HG02870 (cell line): ENCODE data around the gene ESR1.

Experiments
- ATAC-seq: cut with Tn5 transposase; IDR thresholded peaks from one replicate; pipeline ENCODE4 v1.9.1; 2021; ENCODE audit warnings: mild to moderate bottlenecking, moderate library complexity; ENCODE audit not compliant: unreplicated experiment

Gene ESR1

GRCh38 chr6:152091201-152091600 lies 283.7 kb downstream of the ESR1 start:
- ATAC-seq = no peak

GRCh38 chr6:152091851-152092341 lies 284.4 kb downstream of the ESR1 start:
- ATAC-seq = no peak

- ATAC-seq = no peak
Measured at GRCh38 chr6:152093711-152094110, 286.2 kb downstream of the ESR1 start.

GRCh38 chr6:152094276-152094675 lies 286.8 kb downstream of the ESR1 start:
- no peak for ATAC-seq

GRCh38 chr6:152094992-152095592 lies 287.6 kb downstream of the ESR1 start:
- no peak for ATAC-seq

- no peak for ATAC-seq
Measured at GRCh38 chr6:152096863-152097496, 289.5 kb downstream of the ESR1 start.

GRCh38 chr6:152098683-152099082 lies 291.2 kb downstream of the ESR1 start:
- ATAC-seq = no peak

GRCh38 chr6:152099446-152100182 lies 292.1 kb downstream of the ESR1 start:
- ATAC-seq = no peak

GRCh38 chr6:152100183-152100618 lies 292.7 kb downstream of the ESR1 start:
- no peak for ATAC-seq

- ATAC-seq = no peak
Measured at GRCh38 chr6:152107973-152108372, 300.5 kb downstream of the ESR1 start.

GRCh38 chr6:152110886-152111820 lies 303.7 kb downstream of the ESR1 start:
- no peak for ATAC-seq

- ATAC-seq = no peak
Measured at GRCh38 chr6:152112491-152113261, 305.2 kb downstream of the ESR1 start.

- peak; percentile 77 for ATAC-seq
Measured at GRCh38 chr6:152117156-152118133, 310.0 kb downstream of the ESR1 start.

GRCh38 chr6:152118224-152118623 lies 310.7 kb downstream of the ESR1 start:
- no peak for ATAC-seq

- no peak for ATAC-seq
Measured at GRCh38 chr6:152118678-152119077, 311.2 kb downstream of the ESR1 start.

GRCh38 chr6:152119831-152120230 lies 312.3 kb downstream of the ESR1 start:
- no peak for ATAC-seq

GRCh38 chr6:152121910-152122309 lies 314.4 kb downstream of the ESR1 start:
- no peak for ATAC-seq

GRCh38 chr6:152122434-152122833 lies 315.0 kb downstream of the ESR1 start:
- ATAC-seq = no peak

GRCh38 chr6:152123076-152123475 lies 315.6 kb downstream of the ESR1 start:
- ATAC-seq = no peak
